Stimulated activated CD8-positive, alpha-beta memory T cell treated with anti-CD3 and anti-CD28 coated beads, Interleukin-7, amount 100 ng/mL, for 4 hours (primary cell): ENCODE measurements around the gene ASAP2.

Experiments
- DNase-seq, 2 donors: peaks; one replicate each; pipeline ENCODE4 v3.0.0-alpha.2; 2020; ENCODE audit warnings: low read depth in 2 of 2

The ASAP2 gene

DNA sequence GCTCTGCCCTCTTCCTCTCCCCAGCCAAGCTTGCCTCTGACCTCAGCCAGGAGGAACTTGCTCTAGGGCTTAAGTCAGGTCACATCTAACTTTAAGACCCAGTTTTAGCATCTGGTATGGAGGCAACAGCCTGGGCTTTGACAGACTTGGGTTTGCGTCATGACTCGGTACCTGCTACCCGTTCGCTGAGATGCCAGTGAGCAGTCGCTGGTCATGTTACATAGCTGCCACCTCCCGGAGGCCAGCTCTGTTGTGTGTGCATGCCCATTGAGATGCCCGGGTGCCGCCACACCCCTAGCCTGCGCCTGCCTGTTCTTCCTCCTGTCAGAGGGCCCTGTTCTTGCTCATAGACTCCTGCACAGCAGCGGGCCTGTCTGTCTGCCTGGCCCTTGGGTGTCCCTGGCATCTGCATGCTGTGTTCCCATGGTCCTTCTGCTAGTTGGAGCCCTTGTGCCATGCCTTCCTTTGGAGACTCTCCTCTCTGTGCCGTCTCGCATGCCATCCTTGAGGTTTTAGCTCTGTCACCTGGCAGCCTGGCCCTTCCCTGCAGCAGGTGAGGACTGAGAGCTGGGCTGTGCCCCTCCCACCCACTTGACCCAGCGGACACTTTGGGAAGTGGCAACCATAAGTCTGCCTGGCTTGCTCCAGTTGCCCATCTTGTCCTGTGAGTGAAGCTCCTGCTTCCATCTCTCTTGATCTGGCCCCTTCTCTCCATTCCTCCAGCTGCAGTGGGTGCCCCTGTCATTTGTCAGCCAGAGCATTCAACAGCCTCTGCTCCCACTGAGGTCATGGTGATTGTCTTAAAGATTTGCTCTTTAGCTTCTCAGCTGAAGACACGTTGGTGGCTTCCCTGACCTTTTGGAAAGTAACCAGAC, 24.9 kb downstream of the ASAP2 start:
- DNase-seq, result no peak

DNA sequence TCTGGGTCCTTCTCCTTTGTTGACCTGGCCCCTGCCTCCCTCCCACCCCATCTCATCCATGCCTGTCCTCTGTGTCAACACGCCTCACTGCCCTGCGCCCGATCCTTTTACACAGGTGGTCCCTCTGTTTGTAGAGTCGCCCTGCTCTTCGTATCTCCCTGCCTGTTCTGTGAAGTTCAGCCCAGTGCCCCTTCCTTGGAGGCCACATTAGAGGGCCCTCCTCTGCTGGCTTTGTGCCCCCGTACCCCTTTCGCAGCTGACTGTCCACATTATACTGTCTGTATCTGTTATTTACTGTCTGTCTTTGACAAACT, 25.5 kb downstream of the ASAP2 start:
- DNase-seq, result no peak

- no peak for DNase-seq
Observed at GRCh38 chr2:9232886-9233285, 26.3 kb downstream of the ASAP2 start.

- no peak for DNase-seq
Observed at GRCh38 chr2:9234680-9235146, 28.1 kb downstream of the ASAP2 start.

GRCh38 chr2:9235147-9236044, 28.8 kb downstream of the ASAP2 start:
- DNase-seq, result no peak

DNA sequence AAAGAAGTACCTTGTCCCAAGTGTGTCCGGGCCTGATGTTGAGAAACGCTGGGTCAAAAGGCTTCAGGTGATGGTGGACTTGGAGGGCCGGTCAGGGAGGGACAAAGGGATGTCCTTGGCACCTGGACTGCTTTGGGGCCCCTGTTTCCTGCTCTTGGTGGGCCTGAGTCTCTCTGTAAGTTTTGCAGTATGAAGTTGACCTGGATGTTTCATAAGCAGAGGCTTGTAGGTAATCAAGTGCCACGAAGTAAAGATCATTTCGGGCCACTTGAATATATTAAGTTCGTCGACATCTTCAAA, 29.4 kb downstream of the ASAP2 start:
- no peak for DNase-seq

- DNase-seq, result no peak
Observed at GRCh38 chr2:9236867-9237266, 30.3 kb downstream of the ASAP2 start.

DNA sequence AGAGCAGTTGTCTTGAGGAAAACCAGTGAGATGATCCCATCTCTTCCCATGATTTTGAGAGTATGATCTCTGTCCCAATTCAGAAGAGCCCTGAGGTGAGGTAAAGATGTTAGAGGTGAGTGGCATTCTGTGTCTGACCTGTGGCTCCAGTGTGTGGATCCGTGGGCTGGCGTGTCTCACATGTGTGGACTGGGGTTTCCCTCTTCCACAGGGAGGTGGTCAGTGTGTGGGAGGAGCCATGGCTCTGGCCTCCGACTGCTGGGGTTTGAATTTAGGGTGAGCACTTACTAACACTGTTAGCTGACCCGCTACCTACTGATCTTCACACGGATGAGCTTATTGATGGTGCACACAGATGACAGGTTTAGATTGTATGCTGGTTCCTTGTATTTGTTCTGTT, 31.2 kb downstream of the ASAP2 start:
- no peak for DNase-seq

- DNase-seq, result no peak
Observed at GRCh38 chr2:9238591-9239326, 32.1 kb downstream of the ASAP2 start.

GRCh38 chr2:9239616-9240015, 33.0 kb downstream of the ASAP2 start:
- DNase-seq, result no peak

- DNase-seq, result no peak
Observed at GRCh38 chr2:9240745-9241144, 34.1 kb downstream of the ASAP2 start.

GRCh38 chr2:9241233-9241632, 34.6 kb downstream of the ASAP2 start:
- no peak for DNase-seq

- no peak for DNase-seq
Observed at GRCh38 chr2:9243357-9243756, 36.7 kb downstream of the ASAP2 start.

GRCh38 chr2:9244985-9245544, 38.5 kb downstream of the ASAP2 start:
- DNase-seq, result no peak

DNA sequence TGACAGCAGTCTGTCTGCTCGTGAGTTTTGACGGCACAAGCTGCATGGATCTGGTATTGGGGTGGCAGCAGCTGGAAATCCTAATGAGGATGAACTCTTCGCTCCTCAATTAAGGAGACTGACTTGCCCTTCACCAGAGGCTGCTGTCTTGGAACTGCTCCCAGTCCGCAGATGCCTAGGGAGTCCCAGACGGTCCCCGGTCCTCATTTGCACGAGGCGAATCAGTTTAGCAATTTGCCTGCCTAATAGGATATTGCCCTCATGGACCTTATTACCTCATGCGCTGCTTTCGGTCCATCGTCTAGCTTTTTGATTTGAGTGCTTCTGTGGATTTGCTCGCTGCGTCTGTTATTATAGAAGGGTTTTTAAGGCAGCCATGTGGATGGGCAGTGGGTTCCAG, 40.6 kb downstream of the ASAP2 start:
- no peak for DNase-seq

GRCh38 chr2:9247786-9248185, 41.2 kb downstream of the ASAP2 start:
- no peak for DNase-seq

GRCh38 chr2:9248363-9248762, 41.8 kb downstream of the ASAP2 start:
- no peak for DNase-seq

GRCh38 chr2:9249020-9249800, 42.6 kb downstream of the ASAP2 start:
- DNase-seq, result no peak

- no peak for DNase-seq
Observed at GRCh38 chr2:9250091-9250490, 43.5 kb downstream of the ASAP2 start.

DNA sequence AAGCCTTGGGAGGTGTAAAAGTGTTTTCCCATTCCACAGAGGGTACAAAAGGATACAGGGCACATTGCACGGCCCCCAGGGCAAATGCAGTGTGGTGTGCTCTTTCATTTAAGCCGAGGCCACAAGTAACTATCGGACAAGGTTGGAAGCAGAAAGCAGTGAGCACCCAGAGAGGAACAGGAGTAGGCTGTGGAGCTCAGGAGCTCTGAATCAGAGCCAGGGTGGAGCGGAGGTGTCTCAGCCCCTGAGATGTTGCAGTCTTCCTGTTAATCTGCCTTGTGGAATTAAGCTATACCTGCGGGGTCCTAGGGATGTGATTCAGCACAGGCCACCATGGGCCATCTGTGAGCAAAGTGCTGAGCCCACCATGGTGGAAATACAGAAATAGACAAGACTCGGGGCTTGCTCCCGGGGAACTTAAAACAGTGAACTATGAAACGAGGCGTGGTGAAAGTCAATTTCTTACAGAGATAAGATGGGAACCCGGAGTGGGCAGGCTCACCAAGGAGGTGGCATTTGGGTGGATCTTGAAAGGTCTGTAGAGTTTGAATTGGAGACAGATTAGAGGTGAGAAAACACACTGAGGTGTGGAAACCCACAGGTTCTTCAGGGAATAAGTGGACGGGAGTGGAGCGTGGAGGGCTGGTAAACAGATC, 44.0 kb downstream of the ASAP2 start:
- no peak for DNase-seq
